Measurements from ENCODE around the gene OPCML. TPM values are rescaled to one million over a fixed set of nuclear protein-coding genes. Genes with fewer than 3 reads are reported as not detected.

Gene OPCML
- polyA plus RNA-seq, 3 donors, result not detected

- no peak for TF ChIP-seq CTCF (IDR thresholded peaks at IDR 0.05)
- H3K27me3 Mint-ChIP-seq (ENCODE audit: low read depth in 3 of 3), result peaks cover 0 to 4% (median 0%) of the 10 kb centered on the region in 3 donors
- H3K4me1 Mint-ChIP-seq, result no peaks in the 10 kb centered on the region
Observed at GRCh38 chr11:132935383-132935782, 596.9 kb downstream of the OPCML start.

GRCh38 chr11:132933703-132934102, 598.6 kb downstream of the OPCML start:
- no peak overlapping the region for H3K4me3 Mint-ChIP-seq

More at GRCh38 chr11:132935383-132935782, 596.9 kb downstream of the OPCML start:
- H3K27ac Mint-ChIP-seq, result no peak overlapping the region
- peaks cover 0 to 1% (median 0%) of the 10 kb centered on the region in 7 donors for H3K9me3 Mint-ChIP-seq
- Histone ChIP-seq H4K20me1 (ENCODE audit: insufficient read depth, low read length) (no peaks in the 10 kb centered on the region), H3K4me1 (ENCODE audit: control insufficient read depth in 1 of 2, insufficient read depth in 2 of 2, low read length in 2 of 2) (no peaks in the 10 kb centered on the region), H3K36me3 (replicated peaks in 1 of 2; ENCODE audit: control insufficient read depth in 1 of 2, insufficient read depth in 2 of 2, low read length in 2 of 2) (no peaks in the 10 kb centered on the region), H3K4me3 (replicated peaks in 1 of 3; ENCODE audit: low read depth in 2 of 3, low read length in 3 of 3) (no peak overlapping the region), H3K79me2 (ENCODE audit: insufficient read depth, low read length) (no peaks in the 10 kb centered on the region), H3K4me2 (replicated peaks; ENCODE audit: extremely low read depth, low read length, poor library complexity, severe bottlenecking) (no peak overlapping the region), H2AFZ (ENCODE audit: insufficient read depth, low read depth, low read length, poor library complexity, severe bottlenecking) (no peak overlapping the region), H3K9ac (ENCODE audit: insufficient read depth, low read length, poor library complexity, severe bottlenecking) (no peak overlapping the region), H3K27ac (ENCODE audit: low read depth in 1 of 2, low read length in 2 of 2) (no peak overlapping the region), H3K27me3 (ENCODE audit: control insufficient read depth in 2 of 2, insufficient read depth in 2 of 2, low read length in 2 of 2) (no peaks in the 10 kb centered on the region), H3K9me3 (replicated peaks in 1 of 2; ENCODE audit: control insufficient read depth in 1 of 2, insufficient read depth in 1 of 2, low read length in 2 of 2) (no peaks in the 10 kb centered on the region)
- H3K36me3 Mint-ChIP-seq, result no peaks in the 10 kb centered on the region
- no peak overlapping the region for H3K4me3 Mint-ChIP-seq
- no CpG with 5 or more reads among the region's 3 CpGs for WGBS (ENCODE audit: insufficient coverage)
- no peak for DNase-seq
- intact Hi-C loops (cut with micrococcal nuclease), result no loop called here

More at GRCh38 chr11:132933703-132934102, 598.6 kb downstream of the OPCML start:
- DNase-seq, result no peak
- no peaks in the 10 kb centered on the region for H3K4me1 Mint-ChIP-seq
- H3K9me3 Mint-ChIP-seq, result peaks cover 0 to 1% (median 0%) of the 10 kb centered on the region in 7 donors
- H3K27me3 Mint-ChIP-seq (ENCODE audit: low read depth in 3 of 3), result peaks cover 0 to 4% (median 0%) of the 10 kb centered on the region in 3 donors
- Histone ChIP-seq H3K79me2 (ENCODE audit: insufficient read depth, low read length) (no peaks in the 10 kb centered on the region), H3K4me3 (replicated peaks in 1 of 3; ENCODE audit: low read depth in 2 of 3, low read length in 3 of 3) (no peak overlapping the region), H3K27ac (ENCODE audit: low read depth in 1 of 2, low read length in 2 of 2) (no peak overlapping the region), H3K9ac (ENCODE audit: insufficient read depth, low read length, poor library complexity, severe bottlenecking) (no peak overlapping the region), H2AFZ (ENCODE audit: insufficient read depth, low read depth, low read length, poor library complexity, severe bottlenecking) (no peak overlapping the region), H3K27me3 (ENCODE audit: control insufficient read depth in 2 of 2, insufficient read depth in 2 of 2, low read length in 2 of 2) (no peaks in the 10 kb centered on the region), H3K4me1 (ENCODE audit: control insufficient read depth in 1 of 2, insufficient read depth in 2 of 2, low read length in 2 of 2) (no peaks in the 10 kb centered on the region), H3K9me3 (replicated peaks in 1 of 2; ENCODE audit: control insufficient read depth in 1 of 2, insufficient read depth in 1 of 2, low read length in 2 of 2) (no peaks in the 10 kb centered on the region), H4K20me1 (ENCODE audit: insufficient read depth, low read length) (no peaks in the 10 kb centered on the region), H3K36me3 (replicated peaks in 1 of 2; ENCODE audit: control insufficient read depth in 1 of 2, insufficient read depth in 2 of 2, low read length in 2 of 2) (no peaks in the 10 kb centered on the region), H3K4me2 (replicated peaks; ENCODE audit: extremely low read depth, low read length, poor library complexity, severe bottlenecking) (no peak overlapping the region)
- H3K36me3 Mint-ChIP-seq, result no peaks in the 10 kb centered on the region
- no peak overlapping the region for H3K27ac Mint-ChIP-seq
- intact Hi-C loops (cut with micrococcal nuclease), result no loop called here
- WGBS (ENCODE audit: insufficient coverage), result no CpG with 5 or more reads among the region's 3 CpGs
- TF ChIP-seq CTCF (IDR thresholded peaks at IDR 0.05), result no peak
